HG03060 (cell line): ENCODE results near the gene PHACTR1.
"Not testable (repeated sequence)": the region's sequence is repeated elsewhere in the genome, so short reads cannot be mapped to it uniquely, and the experiment has no call there.

Experiments used
- ATAC-seq: cut with Tn5 transposase; IDR thresholded peaks from one replicate; pipeline ENCODE4 v1.9.1; 2021; ENCODE audit warnings: low read depth, moderate number of reproducible peaks; ENCODE audit not compliant: unreplicated experiment

The PHACTR1 gene

GRCh38 chr6:12716298-12716916 lies at the start of gene PHACTR1:
TSS of gene PHACTR1 (plus strand) at chr6:12716767.
- no peak for ATAC-seq

- ATAC-seq: no peak
Measured at GRCh38 chr6:12666886-12667285, 49.7 kb upstream of the PHACTR1 start.

- ATAC-seq: no peak
Measured at GRCh38 chr6:12675931-12676330, 40.6 kb upstream of the PHACTR1 start.

GRCh38 chr6:12679341-12679740 lies 37.2 kb upstream of the PHACTR1 start:
- ATAC-seq: no peak

GRCh38 chr6:12693122-12693521 lies 23.4 kb upstream of the PHACTR1 start:
- ATAC-seq: no peak

- no peak for ATAC-seq
Measured at GRCh38 chr6:12698298-12698697, 18.3 kb upstream of the PHACTR1 start.

- no peak for ATAC-seq
Measured at GRCh38 chr6:12704946-12705345, 11.6 kb upstream of the PHACTR1 start.

GRCh38 chr6:12709116-12709515 lies 7.5 kb upstream of the PHACTR1 start:
- no peak for ATAC-seq

- no peak for ATAC-seq
Measured at GRCh38 chr6:12709556-12710232, 6.9 kb upstream of the PHACTR1 start.

- no peak for ATAC-seq
Measured at GRCh38 chr6:12710921-12711320, 5.6 kb upstream of the PHACTR1 start.

GRCh38 chr6:12714022-12714421 lies 2.5 kb upstream of the PHACTR1 start:
- ATAC-seq: no peak

- no peak for ATAC-seq
Measured at GRCh38 chr6:12715437-12715836, 1.1 kb upstream of the PHACTR1 start.

- ATAC-seq: no peak
Measured at GRCh38 chr6:12717356-12717755, 789 bp downstream of the PHACTR1 start.

- ATAC-seq: no peak
Measured at GRCh38 chr6:12718015-12718414, 1.4 kb downstream of the PHACTR1 start.

- no peak for ATAC-seq
Measured at GRCh38 chr6:12719017-12719416, 2.5 kb downstream of the PHACTR1 start.

GRCh38 chr6:12720310-12720709 lies 3.7 kb downstream of the PHACTR1 start:
- ATAC-seq: no peak

- no peak for ATAC-seq
Measured at GRCh38 chr6:12725263-12725662, 8.7 kb downstream of the PHACTR1 start.

- ATAC-seq: no peak
Measured at GRCh38 chr6:12729467-12729866, 12.9 kb downstream of the PHACTR1 start.

- not testable (repeated sequence) for ATAC-seq
Measured at GRCh38 chr6:12730809-12731208, 14.2 kb downstream of the PHACTR1 start.

- ATAC-seq: no peak
Measured at GRCh38 chr6:12733876-12734275, 17.3 kb downstream of the PHACTR1 start.

- ATAC-seq: no peak
Measured at GRCh38 chr6:12735786-12736185, 19.2 kb downstream of the PHACTR1 start.

GRCh38 chr6:12748411-12748810 lies 31.8 kb downstream of the PHACTR1 start:
- no peak for ATAC-seq
